Measurements from ENCODE around the gene CPSF4. TPM values are rescaled to one million over a fixed set of nuclear protein-coding genes. Genes with fewer than 3 reads are reported as not detected.

Gene CPSF4
- total RNA-seq, 1 experiment from 2014 or later: 32.7 TPM

- peaks cover 91% of the 10 kb centered on the region for H3K36me3 ChIP-seq
- H3K27me3 ChIP-seq (replicated peaks): no peaks in the 10 kb centered on the region
- no peaks in the 10 kb centered on the region for H3K9me3 ChIP-seq (replicated peaks)
- no peaks in the 10 kb centered on the region for H3K4me1 ChIP-seq (replicated peaks)
- no peak overlapping the region for H3K4me3 ChIP-seq
- no peak for DNase-seq (ENCODE audit: low read depth in 1 of 2, low spot score in 2 of 2)
- H3K27ac ChIP-seq: no peak overlapping the region
Measured at GRCh38 chr7:99447943-99448342, 9.2 kb downstream of the CPSF4 start.

GRCh38 chr7:99448855-99449254 lies 10.1 kb downstream of the CPSF4 start:
- no peaks in the 10 kb centered on the region for H3K4me1 ChIP-seq (replicated peaks)
- DNase-seq (ENCODE audit: low read depth in 1 of 2, low spot score in 2 of 2): no peak
- H3K4me3 ChIP-seq: no peak overlapping the region
- H3K27me3 ChIP-seq (replicated peaks): no peaks in the 10 kb centered on the region
- no peaks in the 10 kb centered on the region for H3K9me3 ChIP-seq (replicated peaks)
- peaks cover 91% of the 10 kb centered on the region for H3K36me3 ChIP-seq
- H3K27ac ChIP-seq: no peak overlapping the region

GRCh38 chr7:99449326-99449725 lies 10.6 kb downstream of the CPSF4 start:
- H3K4me1 ChIP-seq (replicated peaks): no peaks in the 10 kb centered on the region
- H3K9me3 ChIP-seq (replicated peaks): no peaks in the 10 kb centered on the region
- no peak overlapping the region for H3K27ac ChIP-seq
- H3K4me3 ChIP-seq: no peak overlapping the region
- DNase-seq (ENCODE audit: low read depth in 1 of 2, low spot score in 2 of 2): no peak
- no peaks in the 10 kb centered on the region for H3K27me3 ChIP-seq (replicated peaks)
- peaks cover 92% of the 10 kb centered on the region for H3K36me3 ChIP-seq

- H3K9me3 ChIP-seq (replicated peaks): no peaks in the 10 kb centered on the region; the same call in 1 of the 2 replicates
- H3K4me3 ChIP-seq: no peak overlapping the region
- H3K36me3 ChIP-seq: peaks cover 97% of the 10 kb centered on the region
- H3K4me1 ChIP-seq (replicated peaks): no peaks in the 10 kb centered on the region
- H3K27me3 ChIP-seq (replicated peaks): no peaks in the 10 kb centered on the region
- H3K27ac ChIP-seq: no peak overlapping the region
- DNase-seq (ENCODE audit: low read depth in 1 of 2, low spot score in 2 of 2): no peak
Measured at GRCh38 chr7:99451936-99452335, 13.2 kb downstream of the CPSF4 start.

- Histone ChIP-seq H3K9me3 (replicated peaks) (no peaks in the 10 kb centered on the region; the same call in 1 of the 2 replicates), H3K27ac (no peak overlapping the region), H3K27me3 (replicated peaks) (no peaks in the 10 kb centered on the region), H3K4me1 (replicated peaks) (no peaks in the 10 kb centered on the region), H3K4me3 (no peak overlapping the region), H3K36me3 (peaks cover 100% of the 10 kb centered on the region)
- DNase-seq (ENCODE audit: low read depth in 1 of 2, low spot score in 2 of 2): no peak
Measured at GRCh38 chr7:99452541-99452940, 13.8 kb downstream of the CPSF4 start.

GRCh38 chr7:99453105-99453504 lies 14.4 kb downstream of the CPSF4 start:
- H3K4me3 ChIP-seq: no peak overlapping the region
- no peak for DNase-seq (ENCODE audit: low read depth in 1 of 2, low spot score in 2 of 2)

GRCh38 chr7:99455874-99456273 lies 17.1 kb downstream of the CPSF4 start:
- Histone ChIP-seq H3K4me1 (replicated peaks) (no peaks in the 10 kb centered on the region), H3K4me3 (no peak overlapping the region), H3K27me3 (replicated peaks) (no peaks in the 10 kb centered on the region), H3K27ac (no peak overlapping the region), H3K36me3 (peaks cover 100% of the 10 kb centered on the region), H3K9me3 (replicated peaks) (no peaks in the 10 kb centered on the region; the same call in 1 of the 2 replicates)
- no peak for DNase-seq (ENCODE audit: low read depth in 1 of 2, low spot score in 2 of 2)

More at GRCh38 chr7:99453105-99453504, 14.4 kb downstream of the CPSF4 start:
- Histone ChIP-seq H3K36me3 (peaks cover 100% of the 10 kb centered on the region), H3K4me1 (replicated peaks) (no peaks in the 10 kb centered on the region), H3K27me3 (replicated peaks) (no peaks in the 10 kb centered on the region), H3K27ac (no peak overlapping the region), H3K9me3 (replicated peaks) (no peaks in the 10 kb centered on the region; the same call in 1 of the 2 replicates)

- no peak overlapping the region for H3K27ac ChIP-seq
- no peak overlapping the region for H3K4me3 ChIP-seq
- H3K9me3 ChIP-seq (replicated peaks): no peaks in the 10 kb centered on the region; the same call in 1 of the 2 replicates
- H3K36me3 ChIP-seq: peaks cover 100% of the 10 kb centered on the region
- no peak for DNase-seq (ENCODE audit: low read depth in 1 of 2, low spot score in 2 of 2)
- H3K4me1 ChIP-seq (replicated peaks): no peaks in the 10 kb centered on the region
- no peaks in the 10 kb centered on the region for H3K27me3 ChIP-seq (replicated peaks)
Measured at GRCh38 chr7:99456288-99456687, 17.5 kb downstream of the CPSF4 start.

- Histone ChIP-seq H3K4me1 (replicated peaks) (no peaks in the 10 kb centered on the region), H3K9me3 (replicated peaks) (no peaks in the 10 kb centered on the region; the same call in 1 of the 2 replicates), H3K4me3 (no peak overlapping the region), H3K27ac (no peak overlapping the region), H3K36me3 (peaks cover 98% of the 10 kb centered on the region), H3K27me3 (replicated peaks) (no peaks in the 10 kb centered on the region)
- DNase-seq (ENCODE audit: low read depth in 1 of 2, low spot score in 2 of 2): no peak
Measured at GRCh38 chr7:99457050-99457649, 18.4 kb downstream of the CPSF4 start.

- no peak for DNase-seq (ENCODE audit: low read depth in 1 of 2, low spot score in 2 of 2)
- H3K9me3 ChIP-seq (replicated peaks): no peaks in the 10 kb centered on the region; the same call in 1 of the 2 replicates
- no peaks in the 10 kb centered on the region for H3K27me3 ChIP-seq (replicated peaks)
- H3K27ac ChIP-seq: no peak overlapping the region
- peaks cover 97% of the 10 kb centered on the region for H3K36me3 ChIP-seq
- no peak overlapping the region for H3K4me3 ChIP-seq
- H3K4me1 ChIP-seq (replicated peaks): no peaks in the 10 kb centered on the region
Measured at GRCh38 chr7:99457650-99458493, 19.1 kb downstream of the CPSF4 start.

GRCh38 chr7:99459087-99459486 lies 20.3 kb downstream of the CPSF4 start:
- no peaks in the 10 kb centered on the region; the same call in 1 of the 2 replicates for H3K9me3 ChIP-seq (replicated peaks)
- no peak overlapping the region for H3K4me3 ChIP-seq
- H3K27ac ChIP-seq: no peak overlapping the region
- H3K4me1 ChIP-seq (replicated peaks): no peaks in the 10 kb centered on the region
- peaks cover 96% of the 10 kb centered on the region for H3K36me3 ChIP-seq
- no peak for DNase-seq (ENCODE audit: low read depth in 1 of 2, low spot score in 2 of 2)
- no peaks in the 10 kb centered on the region for H3K27me3 ChIP-seq (replicated peaks)

- no peak for DNase-seq (ENCODE audit: low read depth in 1 of 2, low spot score in 2 of 2)
- H3K27me3 ChIP-seq (replicated peaks): no peaks in the 10 kb centered on the region
- H3K27ac ChIP-seq: no peak overlapping the region
- H3K4me1 ChIP-seq (replicated peaks): peaks cover 8% of the 10 kb centered on the region
- no peaks in the 10 kb centered on the region for H3K9me3 ChIP-seq (replicated peaks)
- H3K4me3 ChIP-seq: no peak overlapping the region
- H3K36me3 ChIP-seq: peaks cover 92% of the 10 kb centered on the region
Measured at GRCh38 chr7:99460651-99461050, 21.9 kb downstream of the CPSF4 start.

- Histone ChIP-seq H3K4me3 (no peak overlapping the region), H3K27me3 (replicated peaks) (no peaks in the 10 kb centered on the region), H3K27ac (no peak overlapping the region), H3K36me3 (peaks cover 87% of the 10 kb centered on the region), H3K4me1 (replicated peaks) (peaks cover 10% of the 10 kb centered on the region), H3K9me3 (replicated peaks) (no peaks in the 10 kb centered on the region)
- no peak for DNase-seq (ENCODE audit: low read depth in 1 of 2, low spot score in 2 of 2)
Measured at GRCh38 chr7:99461221-99461620, 22.5 kb downstream of the CPSF4 start.

GRCh38 chr7:99465421-99465768 lies 26.7 kb downstream of the CPSF4 start:
- peaks cover 45% of the 10 kb centered on the region for H3K36me3 ChIP-seq
- peak overlapping the region; percentile 43 for H3K27ac ChIP-seq
- H3K4me1 ChIP-seq (replicated peaks): peaks cover 12% of the 10 kb centered on the region
- H3K27me3 ChIP-seq (replicated peaks): no peaks in the 10 kb centered on the region
- H3K9me3 ChIP-seq (replicated peaks): no peaks in the 10 kb centered on the region
- DNase-seq (ENCODE audit: low read depth in 1 of 2, low spot score in 2 of 2): no peak
- H3K4me3 ChIP-seq: peak overlapping the region; percentile 70

Measured in SJSA1 (cell line).